Measurements from ENCODE around the gene ABCA2.

Gene ABCA2

GRCh38 chr9:136978865-136979544 is 49.0 kb downstream of the ABCA2 start:
- DNase-seq (ENCODE audit: low read depth) = no peak

GRCh38 chr9:136978073-136978864 is 49.8 kb downstream of the ABCA2 start:
- DNase-seq (ENCODE audit: low read depth) = no peak

- DNase-seq (ENCODE audit: low read depth) = no peak
Observed at GRCh38 chr9:136977649-136978072, 50.4 kb downstream of the ABCA2 start.

- no peak for DNase-seq (ENCODE audit: low read depth)
Observed at GRCh38 chr9:136977223-136977622, 50.8 kb downstream of the ABCA2 start, which contains the start of gene PTGDS. TSS of gene PTGDS (plus strand) at chr9:136977504. CDS start at chr9:136977579, 75 bp downstream.

- DNase-seq (ENCODE audit: low read depth) = no peak
Observed at GRCh38 chr9:136975644-136976043, 52.4 kb downstream of the ABCA2 start.

GRCh38 chr9:136974817-136975535 is 53.1 kb downstream of the ABCA2 start:
- no peak for DNase-seq (ENCODE audit: low read depth)

GRCh38 chr9:136973618-136974617 is 54.1 kb downstream of the ABCA2 start:
- no peak for DNase-seq (ENCODE audit: low read depth)

- DNase-seq (ENCODE audit: low read depth) = no peak
Observed at GRCh38 chr9:136972743-136973142, 55.3 kb downstream of the ABCA2 start.

- DNase-seq (ENCODE audit: low read depth) = no peak
Observed at GRCh38 chr9:136972335-136972734, 55.7 kb downstream of the ABCA2 start.

- DNase-seq (ENCODE audit: low read depth) = no peak
Observed at GRCh38 chr9:136971746-136972145, 56.3 kb downstream of the ABCA2 start.

GRCh38 chr9:136970361-136970760 is 57.7 kb downstream of the ABCA2 start:
- no peak for DNase-seq (ENCODE audit: low read depth)

GRCh38 chr9:136969774-136970173 is 58.3 kb downstream of the ABCA2 start:
- DNase-seq (ENCODE audit: low read depth) = no peak

GRCh38 chr9:136969150-136969549 is 58.9 kb downstream of the ABCA2 start:
- no peak for DNase-seq (ENCODE audit: low read depth)

GRCh38 chr9:136968333-136969127 is 59.5 kb downstream of the ABCA2 start:
- no peak for DNase-seq (ENCODE audit: low read depth)

- no peak for DNase-seq (ENCODE audit: low read depth)
Observed at GRCh38 chr9:136965771-136966484, 62.1 kb downstream of the ABCA2 start.

- no peak for DNase-seq (ENCODE audit: low read depth)
Observed at GRCh38 chr9:136964833-136965422, 63.1 kb downstream of the ABCA2 start.

GRCh38 chr9:136964171-136964689 is 63.8 kb downstream of the ABCA2 start:
- DNase-seq (ENCODE audit: low read depth) = no peak

- no peak for DNase-seq (ENCODE audit: low read depth)
Observed at GRCh38 chr9:136963751-136964150, 64.3 kb downstream of the ABCA2 start.

- no peak for DNase-seq (ENCODE audit: low read depth)
Observed at GRCh38 chr9:136963341-136963740, 64.7 kb downstream of the ABCA2 start.
